Measurements from ENCODE around the gene USP53. TPM values are rescaled to one million over a fixed set of nuclear protein-coding genes. Genes with fewer than 3 reads are reported as not detected.
A peak's percentile ranks its signal among the peaks of the same experiment; 100 is the strongest.

Gene USP53
- total RNA-seq, 1 donor from 2014 or later: 20.0 TPM

GRCh38 chr4:119299260-119299671, 86.8 kb downstream of the USP53 start:
- H3K9me3 Mint-ChIP-seq (ENCODE audit: low read depth): no peaks in the 10 kb centered on the region
- no peaks in the 10 kb centered on the region for H3K27me3 Mint-ChIP-seq (ENCODE audit: low read depth)
- no peak for DNase-seq (ENCODE audit: low spot score)
- no peak for TF ChIP-seq CTCF (IDR thresholded peaks at IDR 0.05)
- peaks cover 15% of the 10 kb centered on the region for H3K36me3 Mint-ChIP-seq (ENCODE audit: low read depth)
- H3K4me3 Mint-ChIP-seq (ENCODE audit: unreplicated experiment): peak overlapping the region; percentile 99
- peaks cover 40% of the 10 kb centered on the region for H3K4me1 Mint-ChIP-seq (ENCODE audit: low read depth)
- peak overlapping the region; percentile 99 for H3K27ac Mint-ChIP-seq (ENCODE audit: unreplicated experiment)

- Mint-ChIP-seq H3K27ac (ENCODE audit: unreplicated experiment) (peak overlapping the region; percentile 99), H3K4me1 (ENCODE audit: low read depth) (peaks cover 40% of the 10 kb centered on the region), H3K9me3 (ENCODE audit: low read depth) (no peaks in the 10 kb centered on the region), H3K4me3 (ENCODE audit: unreplicated experiment) (peak overlapping the region; percentile 99), H3K36me3 (ENCODE audit: low read depth) (peaks cover 15% of the 10 kb centered on the region), H3K27me3 (ENCODE audit: low read depth) (no peaks in the 10 kb centered on the region)
- TF ChIP-seq CTCF (IDR thresholded peaks at IDR 0.05): no peak
- no peak for DNase-seq (ENCODE audit: low spot score)
These were observed 87.2 kb downstream of the USP53 start for GRCh38 chr4:119299741-119300100.

GRCh38 chr4:119300101-119300978, 87.8 kb downstream of the USP53 start:
- peak overlapping the region; percentile 99 for H3K4me3 Mint-ChIP-seq (ENCODE audit: unreplicated experiment)
- peaks cover 15% of the 10 kb centered on the region for H3K36me3 Mint-ChIP-seq (ENCODE audit: low read depth)
- peak overlapping the region; percentile 99 for H3K27ac Mint-ChIP-seq (ENCODE audit: unreplicated experiment)
- H3K9me3 Mint-ChIP-seq (ENCODE audit: low read depth): no peaks in the 10 kb centered on the region
- H3K4me1 Mint-ChIP-seq (ENCODE audit: low read depth): peaks cover 40% of the 10 kb centered on the region
- peak; percentile 49 for TF ChIP-seq CTCF (IDR thresholded peaks at IDR 0.05)
- DNase-seq (ENCODE audit: low spot score): peak; percentile 95
- no peaks in the 10 kb centered on the region for H3K27me3 Mint-ChIP-seq (ENCODE audit: low read depth)

GRCh38 chr4:119302073-119302832, 89.7 kb downstream of the USP53 start:
- peaks cover 8% of the 10 kb centered on the region for H3K36me3 Mint-ChIP-seq (ENCODE audit: low read depth)
- H3K4me3 Mint-ChIP-seq (ENCODE audit: unreplicated experiment): no peak overlapping the region
- no peaks in the 10 kb centered on the region for H3K27me3 Mint-ChIP-seq (ENCODE audit: low read depth)
- H3K27ac Mint-ChIP-seq (ENCODE audit: unreplicated experiment): no peak overlapping the region
- no peak for DNase-seq (ENCODE audit: low spot score)
- peaks cover 33% of the 10 kb centered on the region for H3K4me1 Mint-ChIP-seq (ENCODE audit: low read depth)
- TF ChIP-seq CTCF (IDR thresholded peaks at IDR 0.05): no peak
- no peaks in the 10 kb centered on the region for H3K9me3 Mint-ChIP-seq (ENCODE audit: low read depth)

DNA sequence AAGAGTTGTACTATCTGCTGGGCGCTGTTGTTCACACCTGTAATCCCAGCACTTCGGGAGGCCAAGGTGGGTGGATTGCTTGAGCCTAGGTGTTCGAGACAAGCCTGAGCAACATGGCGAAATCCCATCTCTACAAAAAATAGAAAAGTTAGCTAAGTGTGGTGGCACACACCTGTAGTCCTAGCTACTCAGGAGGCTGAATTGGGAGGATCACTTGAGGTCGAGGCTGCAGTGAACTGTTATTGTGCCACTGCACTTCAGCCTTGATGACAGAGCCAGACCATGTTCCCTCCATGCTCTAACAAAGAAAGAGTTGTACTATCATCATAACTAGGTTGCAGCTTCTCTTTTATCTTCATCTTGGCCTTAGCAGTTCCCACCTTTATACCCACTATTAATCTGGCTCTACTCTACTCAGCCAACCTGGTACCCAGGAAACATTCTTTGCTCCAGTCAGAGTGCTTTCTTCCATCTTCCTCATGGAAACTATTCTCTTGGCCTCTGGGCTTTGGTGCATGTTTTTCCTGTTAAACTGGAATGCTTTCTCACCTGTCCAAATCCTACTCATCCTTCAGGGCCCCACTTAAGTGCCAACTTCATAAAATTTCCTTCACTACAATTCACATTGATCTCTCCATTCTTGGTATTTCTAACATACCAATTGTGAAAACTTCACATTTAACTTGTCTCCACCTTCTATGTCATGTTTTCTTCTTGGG, 91.2 kb downstream of the USP53 start:
- peaks cover 23% of the 10 kb centered on the region for H3K4me1 Mint-ChIP-seq (ENCODE audit: low read depth)
- peaks cover under 1% of the 10 kb centered on the region for H3K36me3 Mint-ChIP-seq (ENCODE audit: low read depth)
- H3K4me3 Mint-ChIP-seq (ENCODE audit: unreplicated experiment): no peak overlapping the region
- no peaks in the 10 kb centered on the region for H3K27me3 Mint-ChIP-seq (ENCODE audit: low read depth)
- H3K9me3 Mint-ChIP-seq (ENCODE audit: low read depth): no peaks in the 10 kb centered on the region
- H3K27ac Mint-ChIP-seq (ENCODE audit: unreplicated experiment): no peak overlapping the region
- no peak for DNase-seq (ENCODE audit: low spot score)
- no peak for TF ChIP-seq CTCF (IDR thresholded peaks at IDR 0.05)
